Measurements from ENCODE around the gene CDX2. TPM values are rescaled to one million over a fixed set of nuclear protein-coding genes. Genes with fewer than 3 reads are reported as not detected.

The CDX2 gene
- total and polyA plus RNA-seq, 3 experiments from 2014 or later: not detected

GRCh38 chr13:28002886-28003698, 34.0 kb upstream of the CDX2 start:
- POLR2A ChIA-PET: no interaction called here
- CTCF ChIA-PET: no interaction called here
- H3K27me3 Mint-ChIP-seq: no peaks in the 10 kb centered on the region
- Histone ChIP-seq H3K4me1 (ENCODE audit: insufficient read depth, low read length) (no peaks in the 10 kb centered on the region), H3K27ac (ENCODE audit: low read depth, low read length) (no peak overlapping the region), H3K27me3 (ENCODE audit: insufficient read depth, low read length, poor library complexity, severe bottlenecking) (no peaks in the 10 kb centered on the region), H3K36me3 (ENCODE audit: insufficient read depth, low read length) (no peaks in the 10 kb centered on the region), H3K4me3 (ENCODE audit: low read length) (no peak overlapping the region), H3K9me3 (ENCODE audit: low read length) (no peaks in the 10 kb centered on the region)
- no peak overlapping the region for H3K27ac Mint-ChIP-seq
- no peaks in the 10 kb centered on the region for H3K9me3 Mint-ChIP-seq
- H3K36me3 Mint-ChIP-seq: no peaks in the 10 kb centered on the region
- H3K4me1 Mint-ChIP-seq: no peaks in the 10 kb centered on the region
- no peak overlapping the region for H3K4me3 Mint-ChIP-seq
- no peak for DNase-seq

GRCh38 chr13:28001837-28002473, 32.8 kb upstream of the CDX2 start:
- Mint-ChIP-seq H3K27ac (no peak overlapping the region), H3K9me3 (no peaks in the 10 kb centered on the region), H3K36me3 (no peaks in the 10 kb centered on the region), H3K27me3 (no peaks in the 10 kb centered on the region), H3K4me1 (no peaks in the 10 kb centered on the region), H3K4me3 (no peak overlapping the region)
- ChIA-PET POLR2A (no interaction called here), CTCF (no interaction called here)
- no peaks in the 10 kb centered on the region for H3K36me3 ChIP-seq (ENCODE audit: insufficient read depth, low read length)
- H3K4me3 ChIP-seq (ENCODE audit: low read length): no peak overlapping the region
- H3K4me1 ChIP-seq (ENCODE audit: insufficient read depth, low read length): no peaks in the 10 kb centered on the region
- no peaks in the 10 kb centered on the region for H3K9me3 ChIP-seq (ENCODE audit: low read length)
- DNase-seq: no peak
- H3K27me3 ChIP-seq (ENCODE audit: insufficient read depth, low read length, poor library complexity, severe bottlenecking): no peaks in the 10 kb centered on the region
- H3K27ac ChIP-seq (ENCODE audit: low read depth, low read length): no peak overlapping the region

GRCh38 chr13:28001049-28001448, 31.9 kb upstream of the CDX2 start:
- POLR2A ChIA-PET: no interaction called here
- Mint-ChIP-seq H3K27ac (no peak overlapping the region), H3K4me1 (no peaks in the 10 kb centered on the region), H3K9me3 (no peaks in the 10 kb centered on the region), H3K27me3 (no peaks in the 10 kb centered on the region), H3K4me3 (no peak overlapping the region), H3K36me3 (no peaks in the 10 kb centered on the region)
- H3K4me3 ChIP-seq (ENCODE audit: low read length): no peak overlapping the region
- H3K4me1 ChIP-seq (ENCODE audit: insufficient read depth, low read length): no peaks in the 10 kb centered on the region
- no peak for DNase-seq
- H3K9me3 ChIP-seq (ENCODE audit: low read length): no peaks in the 10 kb centered on the region
- CTCF ChIA-PET: no interaction called here
- no peak overlapping the region for H3K27ac ChIP-seq (ENCODE audit: low read depth, low read length)
- no peaks in the 10 kb centered on the region for H3K36me3 ChIP-seq (ENCODE audit: insufficient read depth, low read length)
- no peaks in the 10 kb centered on the region for H3K27me3 ChIP-seq (ENCODE audit: insufficient read depth, low read length, poor library complexity, severe bottlenecking)

GRCh38 chr13:28000567-28000966, 31.5 kb upstream of the CDX2 start:
- Histone ChIP-seq H3K9me3 (ENCODE audit: low read length) (no peaks in the 10 kb centered on the region), H3K36me3 (ENCODE audit: insufficient read depth, low read length) (no peaks in the 10 kb centered on the region), H3K4me1 (ENCODE audit: insufficient read depth, low read length) (no peaks in the 10 kb centered on the region), H3K27ac (ENCODE audit: low read depth, low read length) (no peak overlapping the region), H3K4me3 (ENCODE audit: low read length) (no peak overlapping the region), H3K27me3 (ENCODE audit: insufficient read depth, low read length, poor library complexity, severe bottlenecking) (no peaks in the 10 kb centered on the region)
- ChIA-PET POLR2A (no interaction called here), CTCF (no interaction called here)
- no peaks in the 10 kb centered on the region for H3K36me3 Mint-ChIP-seq
- DNase-seq: no peak
- no peak overlapping the region for H3K27ac Mint-ChIP-seq
- no peaks in the 10 kb centered on the region for H3K4me1 Mint-ChIP-seq
- no peaks in the 10 kb centered on the region for H3K9me3 Mint-ChIP-seq
- H3K4me3 Mint-ChIP-seq: no peak overlapping the region
- peaks cover 0 to under 1% of the 10 kb centered on the region in 2 donors for H3K27me3 Mint-ChIP-seq

- H3K27ac Mint-ChIP-seq: peak overlapping the region in 1 of 8 donors; percentile 3
- no peaks in the 10 kb centered on the region for H3K36me3 Mint-ChIP-seq
- no peaks in the 10 kb centered on the region for H3K4me1 ChIP-seq (ENCODE audit: insufficient read depth, low read length)
- no peaks in the 10 kb centered on the region for H3K9me3 ChIP-seq (ENCODE audit: low read length)
- H3K27ac ChIP-seq (ENCODE audit: low read depth, low read length): no peak overlapping the region
- ChIA-PET POLR2A (no interaction called here), CTCF (interaction anchor here (1.1 to 1.4 kb wide), 2 partner anchors 10 to 626 kb away, joined by 4 read pairs; partner anchors contain the start of gene URAD)
- no peak overlapping the region for H3K4me3 Mint-ChIP-seq
- no peak for DNase-seq
- H3K4me3 ChIP-seq (ENCODE audit: low read length): no peak overlapping the region
- H3K27me3 Mint-ChIP-seq: peaks cover 0 to 4% of the 10 kb centered on the region in 2 donors
- H3K36me3 ChIP-seq (ENCODE audit: insufficient read depth, low read length): no peaks in the 10 kb centered on the region
- H3K27me3 ChIP-seq (ENCODE audit: insufficient read depth, low read length, poor library complexity, severe bottlenecking): no peaks in the 10 kb centered on the region
- H3K4me1 Mint-ChIP-seq: no peaks in the 10 kb centered on the region
- no peaks in the 10 kb centered on the region for H3K9me3 Mint-ChIP-seq
Measured at GRCh38 chr13:27997904-27998522, 28.9 kb upstream of the CDX2 start.

- H3K4me1 ChIP-seq (ENCODE audit: insufficient read depth, low read length): no peaks in the 10 kb centered on the region
- H3K4me3 Mint-ChIP-seq: no peak overlapping the region
- no peak for DNase-seq
- H3K36me3 ChIP-seq (ENCODE audit: insufficient read depth, low read length): no peaks in the 10 kb centered on the region
- no peaks in the 10 kb centered on the region for H3K9me3 Mint-ChIP-seq
- no peak overlapping the region for H3K4me3 ChIP-seq (ENCODE audit: low read length)
- peaks cover 13% of the 10 kb centered on the region in 2 donors for H3K27me3 Mint-ChIP-seq
- no peak overlapping the region for H3K27ac Mint-ChIP-seq
- ChIA-PET CTCF (no interaction called here), POLR2A (no interaction called here)
- no peaks in the 10 kb centered on the region for H3K36me3 Mint-ChIP-seq
- no peak overlapping the region for H3K27ac ChIP-seq (ENCODE audit: low read depth, low read length)
- no peaks in the 10 kb centered on the region for H3K4me1 Mint-ChIP-seq
- no peaks in the 10 kb centered on the region for H3K27me3 ChIP-seq (ENCODE audit: insufficient read depth, low read length, poor library complexity, severe bottlenecking)
- H3K9me3 ChIP-seq (ENCODE audit: low read length): no peaks in the 10 kb centered on the region
Measured at GRCh38 chr13:27991881-27992280, 22.8 kb upstream of the CDX2 start.

GRCh38 chr13:27988520-27988919, 19.4 kb upstream of the CDX2 start, which contains the start of gene URAD:
TSS of gene URAD (minus strand) at chr13:27988693. CDS start at chr13:27988637, 56 bp downstream.
- Histone ChIP-seq H3K27me3 (ENCODE audit: insufficient read depth, low read length, poor library complexity, severe bottlenecking) (peaks cover 6% of the 10 kb centered on the region), H3K4me3 (ENCODE audit: low read length) (no peak within 1 kb of the TSS), H3K36me3 (ENCODE audit: insufficient read depth, low read length) (no peaks in the 10 kb centered on the region), H3K4me1 (ENCODE audit: insufficient read depth, low read length) (no peaks in the 10 kb centered on the region), H3K27ac (ENCODE audit: low read depth, low read length) (no peak within 1 kb of the TSS), H3K9me3 (ENCODE audit: low read length) (no peaks in the 10 kb centered on the region)
- Mint-ChIP-seq H3K4me1 (no peaks in the 10 kb centered on the region), H3K4me3 (no peak within 1 kb of the TSS), H3K27ac (no peak within 1 kb of the TSS), H3K9me3 (no peaks in the 10 kb centered on the region), H3K27me3 (peaks cover 14 to 31% of the 10 kb centered on the region in 2 donors), H3K36me3 (no peaks in the 10 kb centered on the region)
- CTCF ChIA-PET: interaction anchor here (0.9 to 8.6 kb wide), 4 partner anchors 10 to 627 kb away, joined by 3 to 75 read pairs (median 4); no protein-coding TSS in a partner anchor
- POLR2A ChIA-PET: no interaction called here
- no peak for DNase-seq

- H3K36me3 ChIP-seq (ENCODE audit: insufficient read depth, low read length): no peaks in the 10 kb centered on the region
- Mint-ChIP-seq H3K27ac (no peak overlapping the region), H3K36me3 (no peaks in the 10 kb centered on the region), H3K9me3 (peaks cover 0 to 2% (median 0%) of the 10 kb centered on the region in 5 donors), H3K4me1 (peaks cover 0 to 5% (median 4%) of the 10 kb centered on the region in 3 donors), H3K27me3 (peaks cover 30 to 56% of the 10 kb centered on the region in 2 donors), H3K4me3 (no peak overlapping the region)
- H3K27me3 ChIP-seq (ENCODE audit: insufficient read depth, low read length, poor library complexity, severe bottlenecking): peaks cover 10% of the 10 kb centered on the region
- ChIA-PET CTCF (interaction anchor here (6.0 to 8.6 kb wide), 2 partner anchors 157 to 625 kb away, joined by 75 to 76 read pairs; no protein-coding TSS in a partner anchor), POLR2A (no interaction called here)
- no peak overlapping the region for H3K27ac ChIP-seq (ENCODE audit: low read depth, low read length)
- H3K4me1 ChIP-seq (ENCODE audit: insufficient read depth, low read length): no peaks in the 10 kb centered on the region
- no peak overlapping the region for H3K4me3 ChIP-seq (ENCODE audit: low read length)
- DNase-seq: no peak
- no peaks in the 10 kb centered on the region for H3K9me3 ChIP-seq (ENCODE audit: low read length)
Measured at GRCh38 chr13:27985600-27985999, 16.5 kb upstream of the CDX2 start.

All from CD8-positive, alpha-beta memory T cell (primary cell).